HCT116 (cell line): Measurements from ENCODE around the gene FAM219A. TPM values are rescaled to one million over a fixed set of nuclear protein-coding genes. Genes with fewer than 3 reads are reported as not detected.
A peak's percentile ranks its signal among the peaks of the same experiment; 100 is the strongest.

ENCODE experiments used
- ATAC-seq: fragments of 200-7000 bp; cut with Tn5 transposase; 2 replicates; pipeline ENCODE4 v1.9.1; 2020; ENCODE audit warnings: mild to moderate bottlenecking, moderate library complexity
- BruUV-seq: library from RNA; stranded (reverse); fragments of 400-500 nt; replicated peaks from 2 replicates; lab custom pipeline; 2021; lab: Mats Ljungman, UMichigan
- CTCF ChIA-PET: fragments of 300-600 bp; sonication (Branson Sonifier 250); formaldehyde crosslinking; loops from one replicate; lab custom pipeline; 2021; ENCODE audit warnings: antibody characterized with exemption; lab: Charles Lee
- POLR2A ChIA-PET: fragments of 300-600, 350-600 bp; sonication (Branson Sonifier 250); formaldehyde crosslinking; loops from one replicate; lab custom pipeline; 2021; ENCODE audit warnings: antibody characterized with exemption; lab: Charles Lee
- RAD21 ChIA-PET, 2 experiments: fragments of 300-600 bp; sonication (Branson Sonifier 250); formaldehyde crosslinking; loops; one replicate each; lab custom pipeline; 2023; ENCODE audit warnings: low total read pairs in 2 of 2; ENCODE audit not compliant: uncharacterized antibody in 2 of 2, unreplicated experiment in 2 of 2, low non-redundant PET in 1 of 2; lab: Charles Lee
- DNase-seq: peaks from one replicate; pipeline ENCODE4 v3.0.0-alpha.2; 2010; ENCODE audit warnings: low read depth, low spot score
- H2AFZ ChIP-seq: fragments of 200-600 bp; shearing (Covaris generic), sonication (generic); 2 replicates; pipeline ENCODE4 v1.6.1; 2017; ENCODE audit warnings: low read depth, mixed run types, mixed read lengths, antibody characterized with exemption, low read length; ENCODE audit not compliant: poor library complexity, severe bottlenecking
- H3K27ac ChIP-seq: 2 replicates; pipeline ENCODE4 v1.5.1; 2012; ENCODE audit warnings: low read depth, low read length
- H3K27me3 ChIP-seq: fragments of 200-600 bp; sonication (generic); 2 replicates; pipeline ENCODE4 v1.6.1; 2016; ENCODE audit warnings: mixed run types, low read length, mixed read lengths; ENCODE audit not compliant: insufficient read depth
- H3K36me3 ChIP-seq, 2 experiments: fragments of 200-500 bp in 1 of 2; fragments of 200-600 bp in 1 of 2; sonication (Bioruptor generic) in 1 of 2; sonication (generic) in 1 of 2; 2 replicates each; pipeline versions ENCODE4 v1.5.1 to v1.6.1; 2014 to 2016; ENCODE audit warnings: low read length in 2 of 2, inconsistent platforms in 1 of 2, mixed read lengths in 1 of 2, mixed run types in 1 of 2; ENCODE audit not compliant: insufficient read depth in 2 of 2, control insufficient read depth in 1 of 2
- H3K4me1 ChIP-seq, 2 experiments: fragments of 200-600 bp in 1 of 2; sonication (generic) in 1 of 2; 2 replicates each; pipeline versions ENCODE4 v1.5.1 to v1.6.1; 2012 to 2017; ENCODE audit warnings: low read length in 2 of 2, inconsistent platforms in 1 of 2, mild to moderate bottlenecking in 1 of 2, mixed read lengths in 1 of 2, mixed run types in 1 of 2, moderate library complexity in 1 of 2; ENCODE audit not compliant: insufficient read depth in 2 of 2, control insufficient read depth in 1 of 2
- H3K4me2 ChIP-seq: fragments of 200-600 bp; sonication (generic); 2 replicates; pipeline ENCODE4 v1.6.1; 2017; ENCODE audit warnings: mixed run types, low read length, mixed read lengths
- H3K4me3 ChIP-seq, 2 experiments: fragments of 200-600 bp in 1 of 2; sonication (generic) in 1 of 2; replicated peaks in 1 of 2; 2 replicates each; pipeline ENCODE4 v1.5.1; 2011 to 2016; ENCODE audit warnings: low read length in 2 of 2, control low read depth in 1 of 2, low read depth in 1 of 2, mild to moderate bottlenecking in 1 of 2, mixed read lengths in 1 of 2, mixed run types in 1 of 2
- H3K79me2 ChIP-seq: fragments of 200-600 bp; sonication (generic); 2 replicates; pipeline ENCODE4 v1.6.1; 2017; ENCODE audit warnings: mild to moderate bottlenecking, mixed run types, low read length, moderate library complexity, mixed read lengths; ENCODE audit not compliant: insufficient read depth
- H3K9ac ChIP-seq: fragments of 200-600 bp; sonication (generic); 2 replicates; pipeline ENCODE4 v1.6.1; 2016; ENCODE audit warnings: low read length, mixed read lengths
- H3K9me2 ChIP-seq: fragments of 200-600 bp; sonication (generic), shearing (Covaris generic); 2 replicates; pipeline ENCODE4 v1.6.1; 2017; ENCODE audit warnings: mixed run types, mild to moderate bottlenecking, moderate library complexity; ENCODE audit not compliant: insufficient read depth
- H3K9me3 ChIP-seq, 2 experiments: fragments of 200-500 bp in 1 of 2; fragments of 200-600 bp in 1 of 2; sonication (Bioruptor generic) in 1 of 2; sonication (generic) in 1 of 2; 2 replicates each; pipeline ENCODE4 v1.6.1; 2014 to 2017; ENCODE audit warnings: low read length in 2 of 2, mixed read lengths in 2 of 2, inconsistent platforms in 1 of 2, low read depth in 1 of 2, mild to moderate bottlenecking in 1 of 2, mixed run types in 1 of 2, moderate library complexity in 1 of 2; ENCODE audit not compliant: control insufficient read depth in 1 of 2, insufficient read depth in 1 of 2
- H4K20me1 ChIP-seq: fragments of 200-600 bp; sonication (generic), shearing (Covaris generic); 2 replicates; pipeline ENCODE4 v1.6.1; 2017; ENCODE audit warnings: mixed run types, mild to moderate bottlenecking, moderate library complexity; ENCODE audit not compliant: insufficient read depth
- ATF3 ChIP-seq: IDR thresholded peaks from 2 replicates; pipeline ENCODE4 v1.6.1; 2012
- CBX3 ChIP-seq: IDR thresholded peaks from 2 replicates; pipeline ENCODE4 v1.6.1; 2012; ENCODE audit warnings: low read depth
- CEBPB ChIP-seq: IDR thresholded peaks from 2 replicates; pipeline ENCODE4 v1.6.1; 2012; ENCODE audit warnings: low read depth
- EGR1 ChIP-seq: IDR thresholded peaks from 2 replicates; pipeline ENCODE4 v1.6.1; 2012; ENCODE audit warnings: low read depth
- ELF1 ChIP-seq: IDR thresholded peaks from 2 replicates; pipeline ENCODE4 v1.6.1; 2012; ENCODE audit warnings: low read depth, borderline replicate concordance
- EZH2 ChIP-seq: fragments of 200-600 bp; sonication (generic); IDR thresholded peaks from 2 replicates; pipeline ENCODE4 v1.6.1; 2017; ENCODE audit warnings: antibody characterized with exemption, mixed run types
- EZH2phosphoT487 ChIP-seq: fragments of 200-600 bp; IDR thresholded peaks from 2 replicates; pipeline ENCODE4 v1.6.1; 2018; ENCODE audit warnings: antibody characterized with exemption, borderline replicate concordance
- FOSL1 ChIP-seq: IDR thresholded peaks from 2 replicates; pipeline ENCODE4 v1.6.1; 2012; ENCODE audit warnings: low read depth
- JUND ChIP-seq: IDR thresholded peaks from 2 replicates; pipeline ENCODE4 v1.6.1; 2012
- POLR2A ChIP-seq: IDR thresholded peaks from 2 replicates; pipeline ENCODE4 v1.7.0; 2011; ENCODE audit warnings: borderline replicate concordance; ENCODE audit not compliant: insufficient read depth, insufficient read length; ENCODE audit errors: extremely low read depth
- POLR2AphosphoS5 ChIP-seq: IDR thresholded peaks from 2 replicates; pipeline ENCODE4 v1.6.1; 2011; ENCODE audit warnings: mild to moderate bottlenecking, low read depth, low read length, moderate library complexity
- REST ChIP-seq: IDR thresholded peaks from 2 replicates; pipeline ENCODE4 v1.6.1; 2012; ENCODE audit warnings: low read depth
- SIN3A ChIP-seq: IDR thresholded peaks from 2 replicates; pipeline ENCODE4 v1.6.1; 2012; ENCODE audit warnings: low read depth
- SRF ChIP-seq: IDR thresholded peaks from 2 replicates; pipeline ENCODE4 v1.6.1; 2012; ENCODE audit warnings: low read depth
- TCF7L2 ChIP-seq: IDR thresholded peaks from 2 replicates; pipeline ENCODE4 v1.7.0; 2011; ENCODE audit warnings: borderline replicate concordance, inconsistent platforms; ENCODE audit not compliant: insufficient read depth, insufficient read length; ENCODE audit errors: extremely low read depth
- YY1 ChIP-seq: IDR thresholded peaks from 2 replicates; pipeline ENCODE4 v1.6.1; 2011; ENCODE audit warnings: low read length, low read depth, moderate library complexity, mild to moderate bottlenecking; ENCODE audit not compliant: insufficient replicate concordance; ENCODE audit errors: extremely low read depth
- ZFX ChIP-seq: fragments of 450-650 bp; IDR thresholded peaks from 2 replicates; pipeline ENCODE4 v1.6.1; 2017
- ZNF274 ChIP-seq: fragments of 200-500 bp; sonication (Bioruptor generic); IDR thresholded peaks from 2 replicates; pipeline ENCODE4 v1.6.1; 2014; ENCODE audit warnings: mild to moderate bottlenecking, low read depth, low read length, inconsistent platforms
- intact Hi-C: fragments of 100-400 bp; cut with micrococcal nuclease; formaldehyde crosslinking; loops from 2 replicates; pipeline ENCODE4 v1.10.0; 2022
- total RNA-seq: library from RNA; stranded (reverse); gene quantifications from one replicate; pipeline ENCODE4 v1.2.1, GENCODE V29; 2021; ENCODE audit not compliant: unreplicated experiment

The FAM219A gene
- total RNA-seq, 1 experiment from 2014 or later, result 13.4 TPM

GRCh38 chr9:34381323-34381722 is 77.0 kb downstream of the FAM219A start:
- DNase-seq (no peak), ATAC-seq (no peak)
- Histone ChIP-seq H3K27ac (no peak overlapping the region), H3K27me3 (no peaks in the 10 kb centered on the region), H3K4me1 (peaks cover 16 to 33% of the 10 kb centered on the region in 2 experiments; a peak in 3 of 4 replicates), H4K20me1 (no peaks in the 10 kb centered on the region), H3K79me2 (no peaks in the 10 kb centered on the region), H3K4me3 (peak overlapping the region in 1 of 2 experiments; percentile 42; a peak in 2 of 4 replicates), H3K36me3 (no peaks in the 10 kb centered on the region), H3K9ac (no peak overlapping the region), H3K4me2 (peak overlapping the region; percentile 91), H3K9me3 (no peaks in the 10 kb centered on the region), H2AFZ (no peak overlapping the region), H3K9me2 (no peaks in the 10 kb centered on the region)
- ChIA-PET RAD21 (no interaction called here), POLR2A (no interaction called here), CTCF (interaction anchor here (1.0 kb wide), 1 partner anchor 23 kb away, joined by 5 read pairs; no protein-coding TSS in a partner anchor)
- intact Hi-C loops, result no loop called here
- TF ChIP-seq YY1 (no peak), TCF7L2 (no peak), SIN3A (no peak), POLR2A (no peak), CBX3 (no peak), JUND (no peak), EGR1 (no peak), EZH2 (no peak), SRF (no peak), REST (no peak), FOSL1 (no peak), EZH2phosphoT487 (no peak), ATF3 (no peak), POLR2AphosphoS5 (no peak), ZNF274 (no peak), ELF1 (no peak), CEBPB (no peak), ZFX (no peak)
- BruUV-seq, result no TSS peak
